NCI-H2196 (cell line): ENCODE measurements around the gene DLG4.
A peak's percentile ranks its signal among the peaks of the same experiment; 100 is the strongest.

Experiments
- DNase-seq: peaks from one replicate; lab custom pipeline; 2025; ENCODE audit not compliant: unreplicated experiment; lab: John Stamatoyannopoulos, UW

DLG4 gene

GRCh38 chr17:7233701-7234082, 14.1 kb upstream of the DLG4 start:
- no peak for DNase-seq

GRCh38 chr17:7232114-7232513, 12.5 kb upstream of the DLG4 start:
- DNase-seq = no peak

- no peak for DNase-seq
Observed at GRCh38 chr17:7229504-7229903, 9.9 kb upstream of the DLG4 start.

GRCh38 chr17:7228920-7229319, 9.3 kb upstream of the DLG4 start:
- DNase-seq = no peak

GRCh38 chr17:7226721-7227710, 7.4 kb upstream of the DLG4 start:
- no peak for DNase-seq

GRCh38 chr17:7225711-7226331, 6.2 kb upstream of the DLG4 start:
- no peak for DNase-seq

GRCh38 chr17:7224661-7225111, 5.0 kb upstream of the DLG4 start:
- no peak for DNase-seq

- no peak for DNase-seq
Observed at GRCh38 chr17:7224110-7224509, 4.5 kb upstream of the DLG4 start.

GRCh38 chr17:7223375-7223774, 3.7 kb upstream of the DLG4 start:
- no peak for DNase-seq

GRCh38 chr17:7222972-7223292, 3.3 kb upstream of the DLG4 start:
- DNase-seq = no peak

GRCh38 chr17:7222093-7222971, 2.7 kb upstream of the DLG4 start:
- no peak for DNase-seq

- no peak for DNase-seq
Observed at GRCh38 chr17:7221278-7222092, 1.8 kb upstream of the DLG4 start.

- peak; percentile 33 for DNase-seq
Observed at GRCh38 chr17:7220593-7221277, 1.1 kb upstream of the DLG4 start.

GRCh38 chr17:7219229-7219811, 316 bp downstream of the DLG4 start:
- no peak for DNase-seq

- no peak for DNase-seq
Observed at GRCh38 chr17:7218758-7219157, 878 bp downstream of the DLG4 start.

- DNase-seq = no peak
Observed at GRCh38 chr17:7218166-7218565, 1.5 kb downstream of the DLG4 start.

- peak; percentile 11 for DNase-seq
Observed at GRCh38 chr17:7217113-7217987, 2.3 kb downstream of the DLG4 start.

GRCh38 chr17:7216242-7217112, 3.2 kb downstream of the DLG4 start:
- DNase-seq = no peak
